GM12878 (cell line): ENCODE measurements around the gene P4HA3. TPM values are rescaled to one million over a fixed set of nuclear protein-coding genes. Genes with fewer than 3 reads are reported as not detected.

ENCODE experiments used
- ATAC-seq: fragments of 200-7000 bp; cut with Tn5 transposase; 3 replicates; pipeline ENCODE4 v1.9.1; 2020; ENCODE audit warnings: mild to moderate bottlenecking, moderate library complexity
- BruUV-seq: library from RNA; stranded (reverse); fragments of 400-500 nt; replicated peaks from 2 replicates; lab custom pipeline; 2021; lab: Mats Ljungman, UMichigan
- CTCF ChIA-PET: fragments of 300-600 bp; sonication (Branson Sonifier 250); formaldehyde crosslinking; extraction: SDS; loops from one replicate; lab custom pipeline; 2021; ENCODE audit warnings: inconsistent platforms; lab: Yijun Ruan, JAX
- POLR2A ChIA-PET: fragments of 350-600 bp; formaldehyde crosslinking; extraction: SDS; loops from one replicate; lab custom pipeline; 2021; ENCODE audit warnings: inconsistent platforms; lab: Charles Lee
- RAD21 ChIA-PET: fragments of 300-600 bp; sonication (Branson Sonifier 250); formaldehyde crosslinking; loops from one replicate; lab custom pipeline; 2023; ENCODE audit warnings: antibody characterized with exemption; ENCODE audit not compliant: unreplicated experiment; lab: Charles Lee
- SMC1A ChIA-PET: fragments of 300-600 bp; sonication (Branson Sonifier 250); formaldehyde crosslinking; loops from one replicate; lab custom pipeline; 2023; ENCODE audit not compliant: unreplicated experiment, uncharacterized antibody; lab: Charles Lee
- DNase-seq: peaks from one replicate; pipeline ENCODE4 v3.0.0-alpha.2; 2011; ENCODE audit warnings: low read depth, low spot score
- FAIRE-seq: peaks from 3 replicates; lab custom pipeline; 2011; peaks lifted over from hg19 to GRCh38; lab: Jason Lieb, UNC
- H2AFZ ChIP-seq: 2 replicates; pipeline ENCODE4 v1.6.0; 2011; ENCODE audit warnings: low read depth, low read length, control low read depth; ENCODE audit not compliant: control insufficient read depth
- H3K27ac ChIP-seq: 2 replicates; pipeline ENCODE4 v1.5.1; 2011; ENCODE audit warnings: control low read depth; ENCODE audit not compliant: control insufficient read depth, insufficient read depth
- H3K27me3 ChIP-seq, 2 experiments: replicated peaks in 1 of 2; 2 replicates each; pipeline versions ENCODE4 v1.6.0 to v1.6.1; 2011; ENCODE audit warnings: low read length in 1 of 2; ENCODE audit not compliant: control insufficient read depth in 2 of 2, insufficient read depth in 2 of 2
- H3K36me3 ChIP-seq, 2 experiments: 2 replicates each; pipeline ENCODE4 v1.5.1; 2011; ENCODE audit warnings: low read length in 1 of 2; ENCODE audit not compliant: control insufficient read depth in 2 of 2, insufficient read depth in 2 of 2
- H3K4me1 ChIP-seq: 2 replicates; pipeline ENCODE4 v1.6.1; 2011; ENCODE audit warnings: mild to moderate bottlenecking, low read length, moderate library complexity, mixed read lengths; ENCODE audit not compliant: control insufficient read depth, insufficient read depth
- H3K4me2 ChIP-seq: 2 replicates; pipeline ENCODE4 v1.6.0; 2011; ENCODE audit warnings: control low read depth; ENCODE audit not compliant: control insufficient read depth, insufficient read depth
- H3K4me3 ChIP-seq: fragments of 200-600 bp; sonication (generic); 2 replicates; pipeline ENCODE4 v1.5.1; 2016
- H3K79me2 ChIP-seq: 2 replicates; pipeline ENCODE4 v1.6.0; 2011; ENCODE audit warnings: low read length; ENCODE audit not compliant: control insufficient read depth, insufficient read depth
- H3K9ac ChIP-seq: 2 replicates; pipeline ENCODE4 v1.8.0; 2011; ENCODE audit warnings: low read length, control low read depth, mixed read lengths; ENCODE audit not compliant: control insufficient read depth, insufficient read depth
- H3K9me3 ChIP-seq: replicated peaks from 3 replicates; pipeline ENCODE4 v1.5.1; 2011; ENCODE audit warnings: mild to moderate bottlenecking, low read length; ENCODE audit not compliant: control insufficient read depth, insufficient read depth
- H4K20me1 ChIP-seq: 2 replicates; pipeline ENCODE4 v1.6.0; 2011; ENCODE audit not compliant: control insufficient read depth, insufficient read depth
- WGBS: methylation state at CpG from one replicate; pipeline ENCODE4 v1.1.6; 2016; ENCODE audit warnings: low lambda C conversion rate; ENCODE audit not compliant: insufficient replicate concordance, insufficient coverage; ENCODE audit errors: missing lambda C conversion rate; 5-methylcytosine and 5-hydroxymethylcytosine counted together
- in situ Hi-C: fragments of 300-500 bp; cut with MboI; formaldehyde crosslinking; loops from 9 replicates; pipeline ENCODE4 v1.14.3; 2018; ENCODE audit warnings: mixed read lengths
- intact Hi-C: fragments of 100-400 bp; cut with micrococcal nuclease; formaldehyde crosslinking; loops from one replicate; pipeline ENCODE4 v1.14.2; 2022; ENCODE audit not compliant: unreplicated experiment
- polyA plus RNA-seq, 11 experiments: library from polyadenylated mRNA; depleted of rRNA in 4 of 11; unstranded in 6 of 11; stranded (reverse) in 5 of 11; fragments of >200 nt; fragmentation: Nextera tagmentation in 4 of 11; fragmentation: Illumina TruSeq in 1 of 11; extraction: Ambion mirVana in 4 of 11; extraction: Trizol in 1 of 11; gene quantifications; 1 replicate in 1 of 11; 2 replicates in 10 of 11; pipeline versions ENCODE4 v1.2.1 to v1.2.3, GENCODE V29; 2011 to 2016; ENCODE audit warnings: inconsistent platforms in 2 of 11, missing spikeins in 2 of 11, low read depth in 1 of 11
- total RNA-seq, 4 experiments: library from RNA; depleted of rRNA in 3 of 4; stranded (reverse); fragments of >200 nt in 3 of 4; fragmentation: Illumina TruSeq in 1 of 4; extraction: Trizol in 1 of 4; gene quantifications; 2 replicates each; pipeline versions ENCODE4 v1.2.1 to v1.2.3, GENCODE V29; 2013 to 2021
- TF ChIP-seq, protein P1 (sequence below): IDR thresholded peaks from 2 replicates; pipeline ENCODE4 v1.6.1; 2011; ENCODE audit warnings: borderline replicate concordance, low read depth, mild to moderate bottlenecking, moderate library complexity, low read length; ENCODE audit not compliant: insufficient read depth, poor library complexity, severe bottlenecking

P4HA3 gene
- total and polyA plus RNA-seq, 10 of the 15 experiments (the other 5 are each of a cell fraction or from before 2014, with no cell fraction given): 0.08 TPM; not detected in 9

DNA sequence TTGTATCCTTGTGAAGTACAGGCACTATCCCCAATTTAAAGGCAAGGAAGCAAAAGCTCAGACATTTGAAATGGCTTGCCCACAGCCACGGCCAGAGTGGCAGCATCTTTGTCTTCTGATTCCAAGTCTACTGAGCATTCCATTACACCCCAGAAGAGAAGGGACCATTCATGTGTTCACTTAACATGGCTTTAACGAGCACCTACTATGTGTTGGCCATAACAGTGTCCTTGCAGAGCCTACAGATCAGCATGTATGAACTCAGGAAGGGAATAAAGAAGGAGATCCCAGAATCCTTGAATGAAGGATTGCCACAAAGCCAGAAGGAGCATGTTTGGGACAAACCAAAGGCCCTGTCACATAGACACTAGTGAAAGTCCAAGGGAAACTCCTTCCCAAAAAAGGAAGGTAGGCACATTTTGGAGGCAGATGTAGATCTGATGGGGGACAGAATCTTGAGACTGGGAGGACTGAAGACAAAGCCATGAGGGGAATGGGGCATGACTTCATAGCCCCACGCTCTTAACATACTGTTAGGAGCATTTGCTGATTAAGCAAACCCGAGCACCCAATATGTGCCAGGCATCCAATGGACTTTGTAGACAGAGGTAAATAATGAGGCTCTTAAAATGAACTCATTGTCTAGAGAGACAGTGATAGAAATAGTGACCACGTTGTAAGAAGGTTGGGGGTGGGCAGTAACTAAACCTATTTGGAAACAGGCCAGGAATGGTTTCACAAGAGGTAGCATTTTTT, 54.9 kb downstream of the P4HA3 start:
- Histone ChIP-seq H4K20me1 (peaks cover 3% of the 10 kb centered on the region; the same call in 1 of the 2 replicates), H3K27ac (no peak overlapping the region), H3K9me3 (no peaks in the 10 kb centered on the region), H2AFZ (no peak overlapping the region), H3K4me3 (no peak overlapping the region), H3K4me2 (no peak overlapping the region), H3K27me3 (no peaks in the 10 kb centered on the region), H3K9ac (no peak overlapping the region), H3K36me3 (peaks cover 2 to 8% of the 10 kb centered on the region in 2 experiments; a peak in 3 of 4 replicates)
- CTCF ChIA-PET: interaction anchor here (0.7 to 3.9 kb wide), 44 partner anchors 8 to 469 kb away, joined by 3 to 83 read pairs (median 4); no protein-coding TSS in a partner anchor
- DNase-seq: no peak
- no TSS peak for BruUV-seq
- no peak for FAIRE-seq
- SMC1A ChIA-PET: interaction anchor here (0.8 to 3.2 kb wide), 18 partner anchors 12 to 315 kb away, joined by 3 to 30 read pairs (median 4); partner anchors contain the start of gene C2CD3
- no peak for ATAC-seq
- in situ Hi-C loops (no loop called here), intact Hi-C loops (loop anchor here (1.0 to 5.0 kb wide), 2 partner anchors 66 to 316 kb away; no protein-coding TSS in a partner anchor)
- POLR2A ChIA-PET: no interaction called here
- RAD21 ChIA-PET: interaction anchor here (0.5 to 1.9 kb wide), 13 partner anchors 10 to 314 kb away, joined by 3 to 27 read pairs (median 4); no protein-coding TSS in a partner anchor
- WGBS: 58% methylated on average over 5 of the region's 5 CpGs
- TF ChIP-seq, protein P1, sequence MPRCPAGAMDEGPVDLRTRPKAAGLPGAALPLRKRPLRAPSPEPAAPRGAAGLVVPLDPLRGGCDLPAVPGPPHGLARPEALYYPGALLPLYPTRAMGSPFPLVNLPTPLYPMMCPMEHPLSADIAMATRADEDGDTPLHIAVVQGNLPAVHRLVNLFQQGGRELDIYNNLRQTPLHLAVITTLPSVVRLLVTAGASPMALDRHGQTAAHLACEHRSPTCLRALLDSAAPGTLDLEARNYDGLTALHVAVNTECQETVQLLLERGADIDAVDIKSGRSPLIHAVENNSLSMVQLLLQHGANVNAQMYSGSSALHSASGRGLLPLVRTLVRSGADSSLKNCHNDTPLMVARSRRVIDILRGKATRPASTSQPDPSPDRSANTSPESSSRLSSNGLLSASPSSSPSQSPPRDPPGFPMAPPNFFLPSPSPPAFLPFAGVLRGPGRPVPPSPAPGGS: no peak
- TF ChIP-seq, all 136 proteins: peak for 0
- H3K79me2 ChIP-seq: no peaks in the 10 kb centered on the region
- H3K4me1 ChIP-seq: no peaks in the 10 kb centered on the region
